Measurements from ENCODE around the gene MFSD2B. TPM values are rescaled to one million over a fixed set of nuclear protein-coding genes. Genes with fewer than 3 reads are reported as not detected.

The MFSD2B gene, protein sequence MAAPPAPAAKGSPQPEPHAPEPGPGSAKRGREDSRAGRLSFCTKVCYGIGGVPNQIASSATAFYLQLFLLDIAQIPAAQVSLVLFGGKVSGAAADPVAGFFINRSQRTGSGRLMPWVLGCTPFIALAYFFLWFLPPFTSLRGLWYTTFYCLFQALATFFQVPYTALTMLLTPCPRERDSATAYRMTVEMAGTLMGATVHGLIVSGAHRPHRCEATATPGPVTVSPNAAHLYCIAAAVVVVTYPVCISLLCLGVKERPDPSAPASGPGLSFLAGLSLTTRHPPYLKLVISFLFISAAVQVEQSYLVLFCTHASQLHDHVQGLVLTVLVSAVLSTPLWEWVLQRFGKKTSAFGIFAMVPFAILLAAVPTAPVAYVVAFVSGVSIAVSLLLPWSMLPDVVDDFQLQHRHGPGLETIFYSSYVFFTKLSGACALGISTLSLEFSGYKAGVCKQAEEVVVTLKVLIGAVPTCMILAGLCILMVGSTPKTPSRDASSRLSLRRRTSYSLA
- total RNA-seq, result not detected

DNA sequence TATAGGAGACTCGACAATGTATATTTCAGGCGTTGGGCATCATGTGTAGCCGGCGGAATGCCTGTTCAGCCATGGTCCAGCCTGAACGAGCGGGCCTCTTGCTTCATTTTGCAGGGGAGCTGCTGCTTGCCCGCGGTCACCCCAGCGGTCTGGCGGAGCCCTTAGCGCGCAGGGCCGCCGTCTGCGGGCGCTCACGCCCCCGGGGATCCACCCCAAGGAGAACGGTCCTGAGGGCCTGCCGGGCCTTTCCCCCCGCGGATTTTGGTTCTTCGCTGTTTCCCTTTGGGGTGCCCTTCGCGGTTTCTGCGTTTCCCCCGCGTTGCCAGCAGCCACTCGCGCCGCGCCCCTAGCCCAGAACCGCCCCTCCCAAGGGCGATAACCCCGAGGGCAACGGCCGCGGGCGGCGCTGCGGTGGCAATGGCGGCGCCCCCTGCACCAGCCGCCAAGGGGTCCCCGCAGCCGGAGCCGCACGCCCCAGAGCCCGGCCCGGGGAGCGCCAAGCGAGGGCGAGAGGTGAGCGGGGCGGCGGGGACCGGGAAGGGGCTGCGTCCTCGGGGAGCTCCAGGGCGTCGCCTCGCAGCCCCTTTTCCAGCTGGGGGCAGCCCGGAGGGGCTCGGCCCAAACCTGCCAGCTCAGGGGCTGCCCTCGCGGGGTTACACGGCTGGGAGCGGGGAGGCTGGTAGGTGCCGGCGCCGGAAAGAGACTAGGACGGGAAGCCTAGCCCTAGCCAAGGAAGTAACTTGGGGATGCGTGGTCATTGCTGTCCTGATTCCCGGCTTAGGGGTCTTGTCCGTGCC lies at the start of gene MFSD2B:
MFSD2B (plus strand) TSS at position 406 of the 797 bp plus-strand sequence; CDS start at position 418, 12 bp downstream.
- intact Hi-C loops (cut with DNase I, micrococcal nuclease), result no loop called here
- ChIA-PET POLR2A (no interaction called here), CTCF (no interaction called here)
- DNase-seq (no peak), ATAC-seq (peak; percentile 26)
- H3K4me1 Mint-ChIP-seq, result peaks cover 2% of the 10 kb centered on the region
- H3K36me3 Mint-ChIP-seq (ENCODE audit: low read depth), result no peaks in the 10 kb centered on the region
- H3K4me3 Mint-ChIP-seq, result no peak within 1 kb of the TSS
- H3K27me3 Mint-ChIP-seq, result peaks cover 29% of the 10 kb centered on the region
- no peak within 1 kb of the TSS for H3K27ac Mint-ChIP-seq
- H3K9me3 Mint-ChIP-seq (ENCODE audit: low read depth), result no peaks in the 10 kb centered on the region

DNA sequence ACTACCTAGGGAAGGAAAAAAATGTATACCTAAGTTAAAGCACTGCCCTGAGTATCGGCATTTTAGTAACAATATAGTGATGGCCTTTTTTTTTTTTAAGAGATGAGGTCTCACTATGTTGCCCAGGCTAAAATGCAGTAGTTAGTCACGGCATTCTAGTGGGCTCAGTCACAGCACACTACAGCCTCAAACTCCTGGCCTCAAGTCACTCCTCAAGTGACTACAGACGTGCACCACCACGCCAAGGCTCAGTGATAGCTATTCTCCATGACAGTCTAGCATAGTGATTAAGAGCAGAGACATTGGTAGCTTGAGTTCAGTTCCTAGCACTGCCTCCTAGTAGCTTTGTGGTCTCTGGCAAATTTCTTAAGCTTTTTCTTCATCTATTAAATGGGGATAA lies 42.0 kb upstream of the MFSD2B start:
- peaks cover 2% of the 10 kb centered on the region for H3K36me3 Mint-ChIP-seq (ENCODE audit: low read depth)
- DNase-seq (no peak), ATAC-seq (no peak)
- no peaks in the 10 kb centered on the region for H3K9me3 Mint-ChIP-seq (ENCODE audit: low read depth)
- H3K4me1 Mint-ChIP-seq, result no peaks in the 10 kb centered on the region
- no peaks in the 10 kb centered on the region for H3K27me3 Mint-ChIP-seq
- intact Hi-C loops (cut with DNase I, micrococcal nuclease), result no loop called here
- H3K27ac Mint-ChIP-seq, result no peak overlapping the region
- POLR2A ChIA-PET, result no interaction called here
- H3K4me3 Mint-ChIP-seq, result no peak overlapping the region
- CTCF ChIA-PET, result interaction anchor here (0.5 to 0.6 kb wide), 2 partner anchors 35 to 111 kb away, joined by 3 read pairs; no protein-coding TSS in a partner anchor

DNA sequence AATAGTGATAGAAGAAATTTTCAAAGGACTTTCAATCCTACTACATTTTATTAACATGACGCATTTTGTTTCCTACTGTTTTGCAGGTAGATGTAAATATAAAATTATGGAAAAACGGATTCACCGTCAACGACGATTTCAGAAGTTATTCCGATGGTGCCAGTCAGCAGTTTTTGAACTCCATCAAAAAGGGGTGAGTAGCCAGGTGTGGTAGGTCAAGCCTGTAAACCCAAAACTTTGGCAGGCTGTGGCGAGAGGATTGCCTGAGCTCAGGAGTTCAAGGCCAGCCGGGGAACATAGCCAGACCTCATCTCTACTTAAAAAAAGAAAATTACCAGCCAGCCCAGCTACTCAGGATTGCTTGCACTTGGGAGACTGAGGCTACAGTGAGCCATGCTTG lies 33.0 kb upstream of the MFSD2B start:
- intact Hi-C loops (cut with DNase I, micrococcal nuclease), result no loop called here
- peaks cover 7% of the 10 kb centered on the region for H3K36me3 Mint-ChIP-seq (ENCODE audit: low read depth)
- ChIA-PET CTCF (interaction anchor here (1.2 kb wide), 1 partner anchor 152 kb away, joined by 3 read pairs; no protein-coding TSS in a partner anchor), POLR2A (no interaction called here)
- H3K27me3 Mint-ChIP-seq, result no peaks in the 10 kb centered on the region
- H3K4me3 Mint-ChIP-seq, result no peak overlapping the region
- ATAC-seq (no peak), DNase-seq (no peak)
- H3K9me3 Mint-ChIP-seq (ENCODE audit: low read depth), result no peaks in the 10 kb centered on the region
- H3K4me1 Mint-ChIP-seq, result no peaks in the 10 kb centered on the region
- no peak overlapping the region for H3K27ac Mint-ChIP-seq

DNA sequence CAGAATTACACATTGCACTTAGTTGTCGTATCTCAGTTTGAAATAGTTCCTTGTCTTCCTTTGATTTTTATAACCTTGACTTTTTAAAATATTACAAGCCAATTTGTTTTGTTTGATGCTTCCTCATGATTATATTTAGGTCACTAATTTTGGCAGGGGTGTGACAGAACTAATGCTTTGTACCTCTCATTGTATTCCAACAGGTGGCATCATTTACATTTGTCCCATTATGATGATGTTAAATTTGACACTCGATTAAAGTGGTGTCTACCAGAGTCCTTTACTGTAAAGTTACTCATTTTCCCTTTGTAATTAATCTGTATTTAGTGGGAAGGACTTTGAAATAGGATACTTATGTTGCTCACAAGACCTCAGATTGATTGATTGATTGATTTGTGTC lies 21.5 kb upstream of the MFSD2B start:
- Mint-ChIP-seq H3K9me3 (ENCODE audit: low read depth) (no peaks in the 10 kb centered on the region), H3K4me1 (no peaks in the 10 kb centered on the region), H3K27ac (no peak overlapping the region), H3K36me3 (ENCODE audit: low read depth) (no peaks in the 10 kb centered on the region), H3K27me3 (no peaks in the 10 kb centered on the region), H3K4me3 (no peak overlapping the region)
- intact Hi-C loops (cut with DNase I, micrococcal nuclease), result loop anchor here (1.0 to 5.0 kb wide), 3 partner anchors 94 to 176 kb away; partner anchors contain the start of gene TP53I3 (in 2 of the 2)
- no peak for ATAC-seq
- ChIA-PET CTCF (interaction anchor here (1.0 kb wide), 1 partner anchor 39 kb away, joined by 3 read pairs; no protein-coding TSS in a partner anchor), POLR2A (no interaction called here)
- DNase-seq, result no peak

DNA sequence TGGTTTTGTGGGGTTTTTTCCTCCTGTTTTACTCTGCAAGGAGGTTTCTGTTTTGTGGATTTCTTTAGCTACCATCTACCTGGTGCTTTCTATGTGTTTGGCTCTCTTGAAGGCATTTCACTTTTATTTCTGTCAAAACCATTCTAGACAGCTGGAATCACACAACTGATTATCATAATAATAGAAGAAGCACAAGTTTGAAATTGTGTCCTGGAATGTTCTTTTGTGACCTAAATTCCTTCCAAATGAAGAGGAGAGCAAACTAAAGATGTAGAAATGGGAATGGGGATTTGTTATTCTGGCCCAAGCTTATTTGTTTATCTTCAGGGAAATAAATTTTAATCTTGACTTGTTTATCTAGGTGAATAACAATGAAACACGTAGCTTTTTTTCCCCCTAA lies 17.0 kb upstream of the MFSD2B start:
- DNase-seq (no peak), ATAC-seq (no peak)
- ChIA-PET POLR2A (interaction anchor here (0.7 kb wide), 1 partner anchor 367 kb away, joined by 3 read pairs; no protein-coding TSS in a partner anchor), CTCF (interaction anchor here (0.9 to 1.2 kb wide), 2 partner anchors 10 to 166 kb away, joined by 3 read pairs; no protein-coding TSS in a partner anchor)
- no peaks in the 10 kb centered on the region for H3K9me3 Mint-ChIP-seq (ENCODE audit: low read depth)
- intact Hi-C loops (cut with DNase I, micrococcal nuclease), result no loop called here
- no peak overlapping the region for H3K27ac Mint-ChIP-seq
- H3K4me1 Mint-ChIP-seq, result no peaks in the 10 kb centered on the region
- no peaks in the 10 kb centered on the region for H3K27me3 Mint-ChIP-seq
- no peak overlapping the region for H3K4me3 Mint-ChIP-seq
- H3K36me3 Mint-ChIP-seq (ENCODE audit: low read depth), result no peaks in the 10 kb centered on the region

DNA sequence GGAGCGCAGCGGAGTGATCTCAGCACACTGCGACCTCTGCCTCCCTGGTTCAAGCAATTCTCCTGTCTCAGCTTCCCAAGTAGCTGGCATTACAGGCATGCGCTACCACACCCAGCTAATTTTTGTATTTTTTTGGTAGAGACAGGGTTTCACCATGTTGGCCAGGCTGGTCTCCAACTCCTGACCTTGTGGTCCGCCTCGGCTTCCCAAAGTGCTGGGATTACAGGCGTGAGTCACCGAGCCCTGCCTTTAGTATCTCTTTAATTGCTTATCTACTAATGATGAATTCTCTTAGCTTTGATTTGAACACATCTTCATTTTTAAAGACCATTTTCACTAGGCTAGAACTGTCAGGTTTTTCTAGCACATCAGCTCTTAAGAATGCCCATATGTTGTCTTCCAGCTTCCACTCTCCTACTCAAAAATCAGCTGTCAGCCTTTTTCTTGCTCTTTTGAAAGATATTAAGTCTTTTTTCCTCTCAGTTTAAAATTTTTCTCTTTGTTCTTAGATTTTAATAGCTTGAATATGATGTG lies 16.1 kb upstream of the MFSD2B start:
- no peak for DNase-seq
- ChIA-PET POLR2A (no interaction called here), CTCF (interaction anchor here (0.6 to 0.9 kb wide), 2 partner anchors 11 to 250 kb away, joined by 3 to 5 read pairs; no protein-coding TSS in a partner anchor)
- no peaks in the 10 kb centered on the region for H3K36me3 Mint-ChIP-seq (ENCODE audit: low read depth)
- intact Hi-C loops (cut with DNase I, micrococcal nuclease), result no loop called here
- no peak overlapping the region for H3K4me3 Mint-ChIP-seq
- H3K9me3 Mint-ChIP-seq (ENCODE audit: low read depth), result no peaks in the 10 kb centered on the region
- H3K27ac Mint-ChIP-seq, result no peak overlapping the region
- H3K27me3 Mint-ChIP-seq, result no peaks in the 10 kb centered on the region
- no peaks in the 10 kb centered on the region for H3K4me1 Mint-ChIP-seq
- no peak for ATAC-seq

DNA sequence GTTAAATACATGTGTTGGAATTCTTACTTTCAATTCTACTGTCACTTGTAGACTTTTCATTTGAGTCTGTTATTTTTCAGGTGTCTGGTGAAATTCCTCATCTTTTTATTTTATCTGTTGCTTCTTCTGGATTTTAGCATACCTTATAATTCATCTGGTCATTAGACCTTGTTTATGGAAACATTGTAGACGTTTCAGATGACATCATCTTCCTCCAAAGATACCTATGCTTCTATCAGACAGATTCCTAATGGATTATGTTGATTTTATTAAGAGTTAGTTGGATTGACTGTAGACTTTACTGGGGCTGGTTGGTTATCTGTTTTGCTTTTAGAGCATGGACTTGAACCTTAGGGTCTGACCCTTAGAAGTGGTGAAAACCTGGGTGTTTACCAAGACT lies 15.3 kb upstream of the MFSD2B start:
- DNase-seq (no peak), ATAC-seq (no peak)
- ChIA-PET CTCF (interaction anchor here (0.6 kb wide), 1 partner anchor 34 kb away, joined by 4 read pairs; no protein-coding TSS in a partner anchor), POLR2A (no interaction called here)
- H3K27me3 Mint-ChIP-seq, result no peaks in the 10 kb centered on the region
- intact Hi-C loops (cut with DNase I, micrococcal nuclease), result no loop called here
- peaks cover under 1% of the 10 kb centered on the region for H3K36me3 Mint-ChIP-seq (ENCODE audit: low read depth)
- no peaks in the 10 kb centered on the region for H3K4me1 Mint-ChIP-seq
- no peaks in the 10 kb centered on the region for H3K9me3 Mint-ChIP-seq (ENCODE audit: low read depth)
- H3K4me3 Mint-ChIP-seq, result no peak overlapping the region
- H3K27ac Mint-ChIP-seq, result no peak overlapping the region

DNA sequence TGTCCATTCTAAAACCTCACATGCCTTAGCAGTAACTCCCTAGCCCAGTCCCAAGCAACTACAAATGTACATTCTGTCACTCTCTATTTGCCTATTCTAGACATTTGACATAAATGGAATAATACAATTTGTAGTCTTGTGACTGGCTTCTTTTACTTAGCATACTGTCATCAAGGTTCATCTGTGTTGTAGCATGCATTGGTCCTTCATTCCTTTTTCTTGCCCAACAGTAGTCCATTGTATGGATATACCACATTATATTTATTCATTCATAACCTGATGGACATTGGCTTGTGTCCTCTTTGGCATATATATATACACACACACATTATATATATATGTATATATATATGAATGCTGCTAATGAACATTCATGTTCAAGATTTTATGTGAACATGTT lies 2.2 kb upstream of the MFSD2B start:
- Mint-ChIP-seq H3K4me3 (no peak overlapping the region), H3K9me3 (ENCODE audit: low read depth) (no peaks in the 10 kb centered on the region), H3K27ac (no peak overlapping the region), H3K4me1 (peaks cover 2% of the 10 kb centered on the region), H3K36me3 (ENCODE audit: low read depth) (no peaks in the 10 kb centered on the region), H3K27me3 (peaks cover 26% of the 10 kb centered on the region)
- ChIA-PET CTCF (no interaction called here), POLR2A (no interaction called here)
- no peak for DNase-seq
- intact Hi-C loops (cut with DNase I, micrococcal nuclease), result no loop called here
- no peak for ATAC-seq

DNA sequence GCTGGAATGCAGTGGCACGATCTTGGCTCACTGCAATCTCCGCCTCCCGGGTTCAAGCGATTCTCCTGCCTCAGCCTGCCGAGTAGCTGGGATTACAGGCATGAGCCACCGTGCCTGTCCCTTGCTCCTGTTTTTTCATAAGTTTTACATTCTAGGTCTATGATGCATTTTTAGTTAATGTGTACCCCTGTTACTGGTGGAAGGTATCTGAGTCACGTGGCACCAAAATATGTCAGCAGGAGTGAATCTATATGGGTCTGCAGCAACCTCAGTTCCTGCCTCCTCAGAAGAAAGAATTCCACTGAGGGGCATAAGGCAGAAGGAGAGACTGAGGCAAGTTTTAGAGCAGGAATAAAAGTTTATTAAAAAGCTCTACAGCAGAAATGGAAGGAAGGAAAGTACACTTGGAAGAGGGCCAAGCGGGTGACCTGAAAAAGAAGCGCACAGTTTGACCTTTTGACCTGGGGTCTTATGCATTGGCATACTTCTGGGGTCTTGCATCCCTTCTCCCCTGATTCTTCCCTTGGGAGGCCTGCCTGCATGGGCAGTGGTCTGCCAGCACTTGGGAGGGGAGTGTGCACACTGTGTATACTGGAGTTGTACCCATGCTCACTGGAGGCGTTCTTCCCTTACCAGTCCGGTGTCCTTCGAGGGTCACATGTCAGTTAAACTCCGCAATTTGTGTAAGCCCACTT lies 1.1 kb upstream of the MFSD2B start:
- no peak for DNase-seq
- H3K9me3 Mint-ChIP-seq (ENCODE audit: low read depth), result no peaks in the 10 kb centered on the region
- H3K27ac Mint-ChIP-seq, result no peak overlapping the region
- intact Hi-C loops (cut with DNase I, micrococcal nuclease), result no loop called here
- H3K4me1 Mint-ChIP-seq, result peaks cover 2% of the 10 kb centered on the region
- no peak overlapping the region for H3K4me3 Mint-ChIP-seq
- ChIA-PET CTCF (no interaction called here), POLR2A (no interaction called here)
- H3K27me3 Mint-ChIP-seq, result peaks cover 27% of the 10 kb centered on the region
- ATAC-seq, result no peak
- H3K36me3 Mint-ChIP-seq (ENCODE audit: low read depth), result no peaks in the 10 kb centered on the region

DNA sequence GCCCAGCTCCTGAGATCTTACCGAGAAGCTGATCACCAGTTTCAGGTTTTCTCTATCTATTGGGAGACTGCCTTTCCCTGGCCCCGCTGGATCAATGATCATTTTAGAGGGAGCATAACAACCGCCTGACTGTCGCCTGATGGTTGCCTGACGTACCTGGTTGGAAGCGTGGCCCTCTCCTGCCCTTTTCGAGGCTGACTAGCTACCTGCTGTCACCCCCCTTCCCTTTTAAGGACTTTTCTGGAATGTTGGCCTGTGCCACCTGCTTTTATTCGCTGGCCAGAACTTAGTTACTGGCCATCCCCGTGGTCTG lies 562 bp upstream of the MFSD2B start:
- Mint-ChIP-seq H3K36me3 (ENCODE audit: low read depth) (no peaks in the 10 kb centered on the region), H3K27ac (no peak overlapping the region), H3K4me1 (peaks cover 2% of the 10 kb centered on the region), H3K9me3 (ENCODE audit: low read depth) (no peaks in the 10 kb centered on the region), H3K4me3 (no peak overlapping the region), H3K27me3 (peaks cover 27% of the 10 kb centered on the region)
- no peak for DNase-seq
- CTCF ChIA-PET, result no interaction called here
- no peak for ATAC-seq
- intact Hi-C loops (cut with DNase I, micrococcal nuclease), result no loop called here
- POLR2A ChIA-PET, result no interaction called here

DNA sequence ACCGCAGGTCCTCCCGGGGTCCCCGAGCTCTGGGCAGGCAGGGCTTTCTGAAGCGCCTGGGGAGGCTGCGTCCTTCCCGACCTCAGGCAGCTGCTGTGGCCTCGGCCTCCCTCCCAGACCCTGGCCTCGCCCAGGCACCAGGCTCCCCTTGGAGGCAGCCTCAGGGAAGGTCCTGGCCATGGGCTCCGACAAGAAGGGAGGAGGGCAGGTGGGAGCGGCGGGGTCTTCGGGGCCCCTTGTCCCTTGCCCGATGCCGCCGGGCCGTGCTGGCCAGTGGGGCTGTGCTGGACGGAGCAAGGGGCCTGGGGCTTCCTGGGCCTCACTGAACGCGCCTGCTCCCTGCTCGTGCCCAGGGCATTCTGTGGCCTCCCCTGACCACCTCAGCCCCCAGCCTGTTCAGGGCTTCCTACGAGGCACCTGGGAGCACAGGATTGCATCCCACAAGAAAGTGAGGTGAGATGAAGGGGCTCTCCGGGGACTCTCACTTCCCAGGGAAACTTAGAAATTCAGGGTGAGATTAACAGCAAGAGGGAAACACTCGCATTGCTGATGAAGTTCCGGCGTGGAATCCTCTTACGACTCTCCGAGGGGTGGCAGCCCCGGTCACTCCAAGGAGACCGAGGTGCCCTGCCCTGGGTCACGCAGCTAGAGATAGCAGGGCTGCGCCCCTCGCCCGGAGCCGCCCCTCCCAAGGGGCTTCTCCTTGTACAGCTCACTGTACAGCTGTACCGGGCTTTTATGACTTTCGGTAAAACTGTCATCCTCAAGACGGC lies 778 bp downstream of the MFSD2B start:
- POLR2A ChIA-PET, result no interaction called here
- Mint-ChIP-seq H3K27me3 (peaks cover 29% of the 10 kb centered on the region), H3K4me1 (peaks cover 2% of the 10 kb centered on the region), H3K36me3 (ENCODE audit: low read depth) (no peaks in the 10 kb centered on the region), H3K4me3 (no peak overlapping the region), H3K9me3 (ENCODE audit: low read depth) (no peaks in the 10 kb centered on the region), H3K27ac (no peak overlapping the region)
- intact Hi-C loops (cut with DNase I, micrococcal nuclease), result no loop called here
- no peak for ATAC-seq
- DNase-seq, result no peak
- CTCF ChIA-PET, result no interaction called here

All from activated CD4-positive, alpha-beta T cell treated with anti-CD3 and anti-CD28 coated beads for 36 hours (primary cell).